PFSK-1 (cell line): ENCODE results near the gene ATG4C.

ENCODE experiments used
- FOXP2 ChIP-seq: optimal IDR thresholded peaks from 2 replicates; pipeline ENCODE3; 2011; ENCODE audit warnings: borderline replicate concordance, control low read depth, inconsistent platforms; ENCODE audit not compliant: insufficient read depth; ENCODE audit errors: extremely low read length, extremely low read depth
- POLR2AphosphoS5 ChIP-seq: IDR thresholded peaks from 2 replicates; pipeline ENCODE4 v1.6.1; 2012; ENCODE audit warnings: low read depth, mild to moderate bottlenecking, control low read depth, low read length, moderate library complexity
- SIN3A ChIP-seq: IDR thresholded peaks from 2 replicates; pipeline ENCODE4 v1.6.1; 2012; ENCODE audit warnings: mild to moderate bottlenecking, low read length, moderate library complexity, borderline replicate concordance; ENCODE audit not compliant: insufficient read depth
- TAF1 ChIP-seq: IDR thresholded peaks from 2 replicates; pipeline ENCODE4 v1.6.1; 2012; ENCODE audit warnings: low read length, control low read depth, borderline replicate concordance; ENCODE audit not compliant: insufficient read depth
- TF ChIP-seq, protein P1 (sequence below), 2 experiments: IDR thresholded peaks; 2 replicates each; pipeline versions ENCODE4 v1.6.1 to v1.8.0; 2011 to 2012; ENCODE audit warnings: low read depth in 2 of 2, low read length in 2 of 2, control low read depth in 1 of 2, inconsistent platforms in 1 of 2, mild to moderate bottlenecking in 1 of 2, moderate library complexity in 1 of 2; ENCODE audit not compliant: insufficient read depth in 1 of 2

ATG4C gene

DNA sequence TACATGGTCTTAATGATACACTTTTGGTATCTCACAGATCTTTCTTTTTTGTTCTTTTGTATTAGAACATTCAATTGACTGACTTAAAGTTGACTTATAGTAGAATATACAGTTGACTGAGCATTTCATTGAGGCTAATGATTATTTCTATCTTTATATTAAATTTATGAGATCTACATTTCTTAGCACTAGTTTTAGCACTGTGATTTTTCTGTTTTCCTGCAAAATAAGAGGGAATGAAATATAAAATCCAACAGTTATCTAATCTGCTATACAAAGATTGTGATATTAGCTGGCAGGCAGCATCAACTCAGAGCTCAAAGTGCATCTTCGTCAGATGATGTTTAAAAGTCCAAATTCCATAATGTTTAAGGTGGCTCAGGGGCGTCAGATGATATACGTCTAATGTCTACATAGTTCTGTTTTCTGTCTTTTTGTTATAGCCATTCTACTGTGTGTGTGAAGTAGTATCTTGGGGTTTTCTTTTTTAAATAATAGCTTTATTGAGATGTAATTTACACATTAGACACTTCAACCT, 85.4 kb downstream of the ATG4C start:
- TF ChIP-seq SIN3A (no peak), TAF1 (no peak), FOXP2 (no peak), POLR2AphosphoS5 (no peak)
- TF ChIP-seq, protein P1, sequence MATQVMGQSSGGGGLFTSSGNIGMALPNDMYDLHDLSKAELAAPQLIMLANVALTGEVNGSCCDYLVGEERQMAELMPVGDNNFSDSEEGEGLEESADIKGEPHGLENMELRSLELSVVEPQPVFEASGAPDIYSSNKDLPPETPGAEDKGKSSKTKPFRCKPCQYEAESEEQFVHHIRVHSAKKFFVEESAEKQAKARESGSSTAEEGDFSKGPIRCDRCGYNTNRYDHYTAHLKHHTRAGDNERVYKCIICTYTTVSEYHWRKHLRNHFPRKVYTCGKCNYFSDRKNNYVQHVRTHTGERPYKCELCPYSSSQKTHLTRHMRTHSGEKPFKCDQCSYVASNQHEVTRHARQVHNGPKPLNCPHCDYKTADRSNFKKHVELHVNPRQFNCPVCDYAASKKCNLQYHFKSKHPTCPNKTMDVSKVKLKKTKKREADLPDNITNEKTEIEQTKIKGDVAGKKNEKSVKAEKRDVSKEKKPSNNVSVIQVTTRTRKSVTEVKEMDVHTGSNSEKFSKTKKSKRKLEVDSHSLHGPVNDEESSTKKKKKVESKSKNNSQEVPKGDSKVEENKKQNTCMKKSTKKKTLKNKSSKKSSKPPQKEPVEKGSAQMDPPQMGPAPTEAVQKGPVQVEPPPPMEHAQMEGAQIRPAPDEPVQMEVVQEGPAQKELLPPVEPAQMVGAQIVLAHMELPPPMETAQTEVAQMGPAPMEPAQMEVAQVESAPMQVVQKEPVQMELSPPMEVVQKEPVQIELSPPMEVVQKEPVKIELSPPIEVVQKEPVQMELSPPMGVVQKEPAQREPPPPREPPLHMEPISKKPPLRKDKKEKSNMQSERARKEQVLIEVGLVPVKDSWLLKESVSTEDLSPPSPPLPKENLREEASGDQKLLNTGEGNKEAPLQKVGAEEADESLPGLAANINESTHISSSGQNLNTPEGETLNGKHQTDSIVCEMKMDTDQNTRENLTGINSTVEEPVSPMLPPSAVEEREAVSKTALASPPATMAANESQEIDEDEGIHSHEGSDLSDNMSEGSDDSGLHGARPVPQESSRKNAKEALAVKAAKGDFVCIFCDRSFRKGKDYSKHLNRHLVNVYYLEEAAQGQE (IDR thresholded peaks at IDR 0.05; ENCODE audit: insufficient read depth in 1 of 2, low read depth in 2 of 2, low read length in 2 of 2) = no peak

DNA sequence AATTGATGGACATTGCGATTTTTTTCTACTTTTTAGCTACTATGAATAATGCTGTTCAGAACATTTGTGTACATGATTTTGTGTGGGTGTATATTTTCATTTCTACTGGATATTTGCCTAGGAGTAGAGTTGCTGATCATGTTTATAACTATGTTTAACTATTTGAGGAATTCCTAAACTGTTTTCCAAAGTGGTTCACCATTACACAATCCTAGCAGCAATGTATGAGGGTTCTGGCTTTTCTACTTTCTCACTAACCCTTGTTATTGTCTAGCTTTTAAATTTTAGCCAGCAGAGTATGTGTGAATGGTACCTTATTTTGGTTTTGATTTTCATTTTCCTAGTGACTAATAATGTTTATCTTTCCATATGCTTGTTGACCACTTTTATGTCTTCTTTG, 86.2 kb downstream of the ATG4C start:
- no peak for TF ChIP-seq TAF1
- no peak for TF ChIP-seq SIN3A
- TF ChIP-seq, protein P1 (IDR thresholded peaks at IDR 0.05; ENCODE audit: insufficient read depth in 1 of 2, low read depth in 2 of 2, low read length in 2 of 2) = no peak
- no peak for TF ChIP-seq FOXP2
- TF ChIP-seq POLR2AphosphoS5 = no peak

DNA sequence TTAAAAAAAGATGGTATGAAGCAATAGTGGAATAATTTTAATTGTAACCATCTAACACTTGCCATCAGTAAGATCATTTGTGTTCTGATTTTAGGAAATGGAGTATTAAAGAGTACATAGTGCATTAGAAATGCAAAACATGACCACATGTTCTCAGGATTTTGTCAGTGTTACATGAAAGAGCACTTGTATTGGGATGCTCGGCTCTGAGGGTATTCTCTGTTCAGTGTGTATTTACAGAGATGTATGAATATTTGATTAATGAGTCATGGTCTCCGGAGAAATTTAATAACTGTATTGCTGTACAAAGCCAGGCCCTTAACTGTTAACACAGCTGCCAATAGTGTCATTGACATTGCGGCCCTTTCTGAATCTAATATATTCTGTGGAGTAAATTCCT, 91.7 kb downstream of the ATG4C start:
- TF ChIP-seq TAF1 (no peak), FOXP2 (no peak), SIN3A (no peak), POLR2AphosphoS5 (no peak)
- TF ChIP-seq, protein P1 (IDR thresholded peaks at IDR 0.05; ENCODE audit: insufficient read depth in 1 of 2, low read depth in 2 of 2, low read length in 2 of 2) = no peak

DNA sequence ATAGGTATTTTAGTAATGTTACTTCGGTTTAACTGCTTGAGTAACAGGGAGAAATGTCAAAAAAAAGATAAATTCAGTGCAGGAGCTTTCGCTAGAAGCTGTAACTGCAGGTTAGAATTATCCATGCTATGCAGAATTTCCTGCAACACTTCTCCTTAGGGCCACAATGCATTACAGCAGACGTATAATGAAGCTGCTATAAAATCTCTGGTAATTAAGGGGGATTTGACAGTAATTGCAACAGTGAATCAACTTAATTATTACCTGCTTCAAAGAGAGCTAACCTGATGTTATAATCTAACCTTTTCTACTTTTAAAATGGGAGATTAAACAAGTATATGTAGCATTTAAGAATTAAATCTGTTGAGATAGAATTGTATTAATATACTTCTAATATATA, 92.6 kb downstream of the ATG4C start:
- TF ChIP-seq, protein P1 (IDR thresholded peaks at IDR 0.05; ENCODE audit: insufficient read depth in 1 of 2, low read depth in 2 of 2, low read length in 2 of 2) = no peak
- TF ChIP-seq FOXP2 (no peak), POLR2AphosphoS5 (no peak), TAF1 (no peak), SIN3A (no peak)

DNA sequence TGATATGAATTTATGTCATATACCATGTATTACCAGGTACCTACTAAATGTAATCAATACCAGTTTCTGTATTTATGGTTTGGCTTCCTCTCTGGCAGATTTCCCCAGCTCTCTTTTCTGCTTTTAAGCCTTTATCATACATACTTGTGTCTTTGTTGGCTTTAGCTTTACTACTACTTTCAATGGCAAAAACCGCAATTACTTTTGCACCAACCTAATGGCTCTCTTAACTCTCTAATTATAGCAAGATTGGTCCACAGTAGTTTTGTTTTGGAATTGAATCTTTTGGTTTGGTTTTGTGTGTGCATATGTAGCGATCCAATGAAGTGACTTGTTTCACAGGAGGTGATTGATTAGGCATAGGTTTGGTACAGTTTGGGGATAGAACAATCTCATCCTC, 93.6 kb downstream of the ATG4C start:
- TF ChIP-seq POLR2AphosphoS5 = no peak
- no peak for TF ChIP-seq FOXP2
